ENCODE results near the gene PTPN21. TPM values are rescaled to one million over a fixed set of nuclear protein-coding genes. Genes with fewer than 3 reads are reported as not detected.
"Not testable (repeated sequence)": the region's sequence is repeated elsewhere in the genome, so short reads cannot be mapped to it uniquely, and the experiment has no call there.

PTPN21 gene
- total RNA-seq, 2 donors from 2014 or later: 0.50 to 0.53 TPM

DNA sequence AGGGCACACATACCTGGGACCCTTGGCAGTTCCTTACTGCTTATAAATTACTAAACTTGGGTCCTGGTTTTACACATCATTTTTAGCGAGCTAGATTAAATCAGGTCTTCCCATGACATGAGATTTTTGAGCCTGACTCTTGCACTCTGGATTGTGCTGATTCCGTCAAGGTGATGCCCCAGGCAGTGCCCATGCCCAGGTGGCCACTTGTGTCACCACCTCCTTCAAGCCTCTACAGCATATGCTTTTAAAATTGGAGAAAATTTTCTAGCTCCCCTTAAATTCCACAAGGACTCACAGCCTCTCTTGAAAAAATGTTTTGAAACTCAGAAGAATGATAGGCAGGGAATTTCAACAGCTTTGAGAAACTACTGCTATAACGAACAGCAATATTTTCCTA, 9.6 kb downstream of the PTPN21 start:
- no peak for DNase-seq (ENCODE audit: low spot score)
- Mint-ChIP-seq H3K4me1 (ENCODE audit: low read depth in 2 of 2) (no peaks in the 10 kb centered on the region), H3K27me3 (peaks cover 14 to 18% of the 10 kb centered on the region in 2 donors), H3K36me3 (no peaks in the 10 kb centered on the region), H3K9me3 (no peaks in the 10 kb centered on the region), H3K27ac (no peak overlapping the region), H3K4me3 (no peak overlapping the region)
- ATAC-seq: no peak

DNA sequence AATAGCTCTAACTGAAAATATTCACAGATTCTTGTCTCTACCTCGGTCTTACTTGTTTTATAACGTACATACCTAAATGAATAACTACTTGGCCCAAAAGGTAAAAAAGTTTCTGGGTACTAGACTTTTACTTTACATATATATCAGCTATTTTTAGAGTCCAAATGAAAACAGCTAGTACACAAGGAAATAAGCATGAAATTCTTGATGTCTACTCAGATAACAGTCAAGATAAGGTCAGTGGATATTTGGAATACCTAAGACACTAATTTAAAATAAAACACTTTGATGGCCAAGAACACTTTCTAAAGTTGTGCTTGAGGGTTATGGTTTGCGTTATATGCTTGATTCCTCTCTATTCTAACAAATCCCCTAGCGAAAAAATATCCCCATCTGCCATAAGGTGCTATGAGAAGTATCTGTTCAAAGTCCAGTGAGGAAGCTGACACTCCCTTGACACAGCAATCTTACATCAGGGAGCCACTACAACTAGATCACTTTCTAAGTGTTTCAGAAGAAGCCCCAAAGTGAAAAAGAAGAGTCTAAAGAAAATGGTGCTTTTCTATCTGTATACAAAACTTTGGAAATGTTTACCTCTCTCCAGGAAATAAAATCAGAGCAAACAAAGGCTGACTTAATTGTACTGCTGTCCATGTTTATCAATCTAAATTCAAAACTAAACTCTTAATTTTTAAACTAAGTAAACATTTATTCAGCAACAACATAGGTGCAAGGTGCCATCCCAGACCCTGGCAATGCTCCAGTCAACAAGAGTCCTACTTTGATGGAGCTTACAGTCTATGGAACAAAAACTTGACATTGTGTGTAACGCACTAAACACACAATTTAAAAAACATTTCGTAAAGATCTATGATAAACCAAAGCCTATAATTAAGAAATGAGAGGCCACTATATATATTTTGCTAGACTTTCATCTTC, 11.7 kb downstream of the PTPN21 start:
- DNase-seq (ENCODE audit: low spot score) (no peak), ATAC-seq (no peak)
- peaks cover 17 to 20% of the 10 kb centered on the region in 2 donors for H3K27me3 Mint-ChIP-seq
- H3K27ac Mint-ChIP-seq: no peak overlapping the region
- H3K4me1 Mint-ChIP-seq (ENCODE audit: low read depth in 2 of 2): no peaks in the 10 kb centered on the region
- H3K36me3 Mint-ChIP-seq: no peaks in the 10 kb centered on the region
- no peaks in the 10 kb centered on the region for H3K9me3 Mint-ChIP-seq
- no peak overlapping the region for H3K4me3 Mint-ChIP-seq

DNA sequence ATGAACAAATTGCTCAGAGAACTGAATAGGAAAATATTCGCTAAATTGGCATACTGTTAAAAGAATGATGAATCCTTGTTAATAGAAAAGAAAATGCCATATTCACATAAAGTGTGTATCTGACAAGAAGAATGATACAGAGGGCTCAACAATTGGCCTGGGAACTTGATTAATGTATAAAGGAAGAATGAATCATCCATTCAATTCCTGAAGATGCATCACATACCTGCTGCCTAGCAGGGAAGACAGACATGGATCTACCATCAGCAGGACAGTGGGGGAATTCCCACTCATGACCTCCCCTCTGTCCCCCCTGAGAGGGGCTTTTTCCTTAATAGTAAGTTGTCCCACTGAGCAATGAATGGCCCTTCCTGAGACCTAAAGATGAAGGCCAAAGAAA, 13.5 kb downstream of the PTPN21 start:
- no peak overlapping the region for H3K27ac Mint-ChIP-seq
- peaks cover 13 to 30% of the 10 kb centered on the region in 2 donors for H3K27me3 Mint-ChIP-seq
- H3K36me3 Mint-ChIP-seq: no peaks in the 10 kb centered on the region
- H3K9me3 Mint-ChIP-seq: no peaks in the 10 kb centered on the region
- ATAC-seq (no peak), DNase-seq (ENCODE audit: low spot score) (no peak)
- H3K4me1 Mint-ChIP-seq (ENCODE audit: low read depth in 2 of 2): no peaks in the 10 kb centered on the region
- H3K4me3 Mint-ChIP-seq: no peak overlapping the region

DNA sequence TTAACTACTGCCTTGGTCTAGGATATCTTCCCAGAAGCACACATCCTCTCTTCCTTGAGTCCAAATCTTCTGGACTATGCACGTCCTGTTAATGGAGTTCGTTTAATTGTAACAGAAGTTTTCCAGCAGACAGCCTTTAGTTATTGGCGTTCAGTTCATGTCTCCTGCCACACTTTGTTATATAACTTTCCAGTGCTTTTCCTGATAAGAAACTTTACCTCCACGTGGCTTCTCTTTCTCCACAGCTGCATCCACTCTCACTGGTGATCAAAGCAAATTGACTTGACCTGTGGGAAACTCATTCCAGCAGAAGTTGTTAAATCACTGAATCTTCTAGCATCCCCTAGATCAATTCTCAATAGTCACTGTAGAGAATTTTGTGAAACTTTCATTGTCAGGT, 19.0 kb downstream of the PTPN21 start:
- Mint-ChIP-seq H3K4me3 (no peak overlapping the region), H3K27me3 (peaks cover 3 to 31% of the 10 kb centered on the region in 2 donors), H3K36me3 (no peaks in the 10 kb centered on the region), H3K27ac (no peak overlapping the region), H3K9me3 (no peaks in the 10 kb centered on the region), H3K4me1 (ENCODE audit: low read depth in 2 of 2) (no peaks in the 10 kb centered on the region)
- no peak for DNase-seq (ENCODE audit: low spot score)
- ATAC-seq: no peak

DNA sequence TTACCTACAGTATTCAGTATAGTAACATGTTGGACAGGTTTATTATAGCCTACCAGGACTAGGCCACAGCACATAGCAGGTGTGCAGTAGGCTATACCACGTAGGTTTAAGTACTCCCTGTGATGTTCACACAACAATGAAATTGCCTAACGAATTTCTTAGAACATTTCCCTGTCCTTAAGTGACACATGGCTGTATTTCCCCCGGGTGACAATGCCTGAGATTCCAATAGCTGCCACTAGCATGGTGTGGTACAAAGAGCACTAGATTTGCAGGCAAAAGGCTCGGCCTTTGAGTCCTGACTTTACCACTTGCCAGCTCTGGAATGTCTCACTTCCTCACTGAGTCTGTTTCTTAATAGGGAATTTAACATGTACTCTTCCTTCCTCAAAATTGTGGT, 19.7 kb downstream of the PTPN21 start:
- Mint-ChIP-seq H3K9me3 (no peaks in the 10 kb centered on the region), H3K27ac (no peak overlapping the region), H3K27me3 (peaks cover 8 to 37% of the 10 kb centered on the region in 2 donors), H3K4me3 (no peak overlapping the region), H3K36me3 (peaks cover 4% of the 10 kb centered on the region), H3K4me1 (ENCODE audit: low read depth in 2 of 2) (no peaks in the 10 kb centered on the region)
- ATAC-seq (no peak), DNase-seq (ENCODE audit: low spot score) (no peak)

DNA sequence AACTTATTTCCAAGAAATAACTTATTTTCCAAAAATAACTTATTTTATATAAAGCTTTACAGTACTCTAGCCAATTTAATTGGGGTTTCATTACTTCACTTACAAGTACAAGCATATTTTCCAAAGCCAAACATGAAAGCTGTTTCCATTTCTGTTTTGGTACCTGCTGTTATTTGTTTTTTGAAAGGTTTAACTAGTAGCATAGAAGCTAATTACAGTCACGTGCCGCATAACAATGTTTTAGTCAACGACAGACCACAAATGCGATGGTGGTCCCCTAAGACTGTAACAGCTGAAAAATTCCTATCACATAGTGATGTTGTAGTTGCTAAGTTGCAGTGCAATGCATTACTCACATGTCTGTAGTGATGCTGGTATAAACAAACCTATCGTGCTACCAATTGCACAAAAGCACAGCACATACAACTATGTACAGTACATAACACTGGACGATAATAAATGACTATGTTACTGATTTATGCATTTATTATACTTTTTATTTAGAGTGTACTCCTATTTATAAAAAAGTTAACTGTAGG, 21.7 kb downstream of the PTPN21 start:
- DNase-seq (ENCODE audit: low spot score) (no peak), ATAC-seq (no peak)
- H3K9me3 Mint-ChIP-seq: peaks cover 9% of the 10 kb centered on the region
- H3K4me3 Mint-ChIP-seq: no peak overlapping the region
- H3K27me3 Mint-ChIP-seq: peaks cover 15 to 49% of the 10 kb centered on the region in 2 donors
- H3K27ac Mint-ChIP-seq: no peak overlapping the region
- H3K36me3 Mint-ChIP-seq: peaks cover 18% of the 10 kb centered on the region
- H3K4me1 Mint-ChIP-seq (ENCODE audit: low read depth in 2 of 2): no peaks in the 10 kb centered on the region

DNA sequence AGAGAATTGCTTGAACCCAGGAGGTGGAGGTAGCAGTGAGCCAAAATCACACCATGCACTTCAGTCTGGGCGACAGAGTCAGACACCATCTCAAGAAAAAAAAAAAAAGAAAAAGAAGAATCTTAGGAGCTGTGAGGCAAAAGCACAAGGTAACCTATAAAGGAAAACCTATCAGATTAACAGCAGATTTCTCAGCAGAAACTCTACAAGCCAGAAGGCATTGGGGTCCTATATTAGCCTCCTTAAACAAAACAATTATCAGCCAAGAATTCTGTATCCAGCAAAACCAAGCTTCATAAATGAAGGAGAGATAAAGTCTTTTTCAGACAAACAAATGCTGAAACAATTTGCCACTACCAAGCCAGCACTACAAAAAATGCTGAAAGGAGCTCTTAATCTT, 24.9 kb downstream of the PTPN21 start:
- not testable (repeated sequence) for H3K4me3 Mint-ChIP-seq; H3K4me1 Mint-ChIP-seq (ENCODE audit: low read depth in 2 of 2); H3K27ac Mint-ChIP-seq; ATAC-seq; H3K9me3 Mint-ChIP-seq; DNase-seq (ENCODE audit: low spot score)
- peaks cover 31 to 48% of the 10 kb centered on the region in 2 donors for H3K27me3 Mint-ChIP-seq
- H3K36me3 Mint-ChIP-seq: peaks cover 18% of the 10 kb centered on the region

DNA sequence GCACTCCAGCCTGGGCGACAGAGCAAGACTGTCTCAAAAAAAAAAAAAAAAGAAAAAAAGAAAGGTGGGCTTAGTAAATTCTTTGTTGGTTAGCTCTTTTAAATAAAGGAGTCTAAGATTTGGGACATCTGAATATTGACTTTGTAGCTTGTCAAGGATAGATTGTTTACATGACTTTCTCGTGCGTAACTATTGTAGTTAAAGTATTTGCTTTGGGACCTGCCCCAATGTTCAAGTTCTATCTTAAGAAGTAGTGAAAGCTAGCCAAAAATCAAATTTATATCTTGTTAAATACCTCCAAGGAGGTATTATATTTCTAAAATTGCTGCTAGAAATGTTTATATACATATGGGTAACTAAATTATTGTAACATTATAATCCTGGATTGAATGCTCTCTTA, 32.4 kb downstream of the PTPN21 start:
- H3K4me3 Mint-ChIP-seq: no peak overlapping the region
- H3K9me3 Mint-ChIP-seq: no peaks in the 10 kb centered on the region
- H3K27ac Mint-ChIP-seq: no peak overlapping the region
- no peak for DNase-seq (ENCODE audit: low spot score)
- ATAC-seq: no peak
- H3K4me1 Mint-ChIP-seq (ENCODE audit: low read depth in 2 of 2): no peaks in the 10 kb centered on the region
- H3K36me3 Mint-ChIP-seq: no peaks in the 10 kb centered on the region
- peaks cover 19 to 27% of the 10 kb centered on the region in 2 donors for H3K27me3 Mint-ChIP-seq

DNA sequence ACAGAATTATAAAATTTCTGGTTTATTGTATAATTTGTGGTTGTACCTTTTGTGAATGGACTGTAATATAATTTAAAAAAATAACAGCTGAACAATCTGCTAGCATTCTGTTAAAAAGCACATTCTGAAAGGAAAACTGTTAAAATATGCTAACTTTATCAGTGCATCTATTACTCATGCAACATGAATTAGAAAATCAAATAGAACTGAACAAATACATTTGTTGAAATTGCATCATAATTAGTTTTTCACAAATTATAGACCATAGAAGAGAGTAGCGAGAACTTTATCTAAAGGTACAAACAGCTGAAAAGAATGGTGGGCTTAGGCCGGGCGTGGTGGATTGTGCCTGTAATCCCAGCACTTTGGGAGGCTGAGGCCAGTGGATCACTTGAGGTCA, 33.0 kb downstream of the PTPN21 start:
- no peak for DNase-seq (ENCODE audit: low spot score)
- H3K9me3 Mint-ChIP-seq: no peaks in the 10 kb centered on the region
- H3K36me3 Mint-ChIP-seq: no peaks in the 10 kb centered on the region

DNA sequence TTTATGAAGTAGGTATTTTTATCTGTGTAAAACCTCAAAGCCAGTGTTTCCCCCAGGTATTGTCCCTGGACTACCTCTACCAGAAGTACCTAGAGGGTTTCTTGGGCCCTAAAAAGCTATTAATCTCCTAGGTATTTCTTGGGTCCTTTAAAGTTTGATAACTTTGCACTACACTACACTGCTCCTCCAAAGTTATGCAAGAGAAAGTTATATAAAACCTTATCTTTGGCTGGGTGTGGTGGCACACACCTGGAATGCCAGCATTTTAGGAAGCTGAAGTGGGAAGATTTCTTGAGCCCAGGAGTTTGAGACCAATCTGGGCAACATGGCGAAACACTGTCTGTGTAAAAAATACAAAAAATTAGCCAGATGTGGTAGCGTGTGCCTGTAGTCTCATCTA, 34.9 kb downstream of the PTPN21 start:
- Mint-ChIP-seq H3K4me3 (no peak overlapping the region), H3K4me1 (ENCODE audit: low read depth in 2 of 2) (peaks cover 0 to 7% of the 10 kb centered on the region in 2 donors), H3K36me3 (no peaks in the 10 kb centered on the region), H3K9me3 (no peaks in the 10 kb centered on the region), H3K27ac (no peak overlapping the region), H3K27me3 (peaks cover 20 to 40% of the 10 kb centered on the region in 2 donors)
- ATAC-seq: no peak
- no peak for DNase-seq (ENCODE audit: low spot score)

More for the DNA sequence above, 33.0 kb downstream of the PTPN21 start:
- Mint-ChIP-seq H3K27ac (no peak overlapping the region), H3K27me3 (peaks cover 16 to 31% of the 10 kb centered on the region in 2 donors), H3K4me1 (ENCODE audit: low read depth in 2 of 2) (peaks cover 0 to 4% of the 10 kb centered on the region in 2 donors), H3K4me3 (no peak overlapping the region)
- ATAC-seq: no peak

DNA sequence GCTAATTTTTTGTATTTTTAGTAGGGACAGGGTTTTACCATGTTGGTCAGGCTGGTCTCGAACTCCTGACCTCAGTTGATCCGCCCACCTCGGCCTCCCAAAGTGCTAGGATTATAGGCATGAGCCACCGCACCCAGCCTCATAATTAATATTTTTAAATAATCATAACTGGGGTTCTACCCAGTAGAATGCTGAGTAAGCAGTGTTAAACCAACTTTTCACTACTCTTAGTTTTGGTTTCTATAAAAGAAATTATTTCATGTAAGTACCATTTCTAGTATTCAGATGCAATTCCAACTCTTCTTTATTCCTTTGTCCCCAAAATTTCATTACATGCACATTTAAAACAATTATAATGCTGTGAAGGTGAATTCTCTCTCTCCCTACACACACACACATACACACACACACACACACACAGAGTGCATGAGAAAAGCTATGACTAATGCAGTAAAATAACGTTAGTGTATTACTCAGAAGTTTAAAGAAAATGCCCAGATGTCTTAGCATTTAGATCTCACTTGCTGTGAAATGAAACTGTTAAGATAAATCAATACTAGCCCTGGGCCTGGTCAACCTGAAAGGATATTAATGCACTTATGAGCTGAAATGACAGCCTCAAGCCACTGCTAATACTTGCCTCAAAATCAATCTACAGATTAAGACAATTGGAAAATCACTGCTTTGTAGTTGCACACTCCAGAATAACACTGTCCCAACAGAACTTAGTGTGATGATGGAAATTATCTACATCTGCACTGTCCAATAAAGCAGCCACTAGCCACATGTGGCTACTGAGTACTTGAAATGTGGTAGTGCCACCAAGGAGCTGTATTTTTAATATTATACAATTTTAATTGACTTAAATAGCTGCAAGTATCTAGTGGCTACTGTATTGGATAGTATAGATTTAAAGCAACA, 36.0 kb downstream of the PTPN21 start:
- Mint-ChIP-seq H3K36me3 (no peaks in the 10 kb centered on the region), H3K27ac (no peak overlapping the region), H3K4me3 (no peak overlapping the region), H3K4me1 (ENCODE audit: low read depth in 2 of 2) (peaks cover 0 to 7% of the 10 kb centered on the region in 2 donors), H3K27me3 (peaks cover 20 to 43% of the 10 kb centered on the region in 2 donors), H3K9me3 (no peaks in the 10 kb centered on the region)
- no peak for DNase-seq (ENCODE audit: low spot score)
- no peak for ATAC-seq

DNA sequence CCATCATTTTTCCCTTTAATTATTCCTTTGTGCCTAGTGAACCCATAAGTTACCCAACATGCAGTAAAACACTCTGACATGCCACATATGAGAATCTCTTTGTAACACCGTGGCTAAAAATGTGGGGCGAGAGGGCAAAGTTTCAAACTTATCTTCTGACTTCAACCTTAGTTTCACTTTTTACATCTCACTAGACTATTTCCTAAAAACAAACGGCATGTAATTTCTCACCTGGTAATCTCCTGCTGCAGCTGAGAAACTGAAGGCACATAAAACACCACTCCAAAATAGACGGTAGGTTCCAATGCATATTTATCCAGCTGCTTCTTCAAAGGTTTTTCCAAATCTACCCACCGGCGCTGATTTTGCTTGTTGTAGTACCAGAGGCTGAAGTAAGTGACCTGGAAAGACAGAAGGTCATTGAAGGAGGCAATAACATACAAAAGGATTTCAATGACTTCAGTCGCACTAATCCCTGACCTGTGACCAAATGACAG, 37.9 kb downstream of the PTPN21 start:
- Mint-ChIP-seq H3K4me1 (ENCODE audit: low read depth in 2 of 2) (peaks cover 0 to 7% of the 10 kb centered on the region in 2 donors), H3K4me3 (peak overlapping the region; percentile 26), H3K27me3 (peaks cover 11 to 27% of the 10 kb centered on the region in 2 donors), H3K27ac (no peak overlapping the region), H3K36me3 (no peaks in the 10 kb centered on the region), H3K9me3 (no peaks in the 10 kb centered on the region)
- no peak for ATAC-seq
- no peak for DNase-seq (ENCODE audit: low spot score)

DNA sequence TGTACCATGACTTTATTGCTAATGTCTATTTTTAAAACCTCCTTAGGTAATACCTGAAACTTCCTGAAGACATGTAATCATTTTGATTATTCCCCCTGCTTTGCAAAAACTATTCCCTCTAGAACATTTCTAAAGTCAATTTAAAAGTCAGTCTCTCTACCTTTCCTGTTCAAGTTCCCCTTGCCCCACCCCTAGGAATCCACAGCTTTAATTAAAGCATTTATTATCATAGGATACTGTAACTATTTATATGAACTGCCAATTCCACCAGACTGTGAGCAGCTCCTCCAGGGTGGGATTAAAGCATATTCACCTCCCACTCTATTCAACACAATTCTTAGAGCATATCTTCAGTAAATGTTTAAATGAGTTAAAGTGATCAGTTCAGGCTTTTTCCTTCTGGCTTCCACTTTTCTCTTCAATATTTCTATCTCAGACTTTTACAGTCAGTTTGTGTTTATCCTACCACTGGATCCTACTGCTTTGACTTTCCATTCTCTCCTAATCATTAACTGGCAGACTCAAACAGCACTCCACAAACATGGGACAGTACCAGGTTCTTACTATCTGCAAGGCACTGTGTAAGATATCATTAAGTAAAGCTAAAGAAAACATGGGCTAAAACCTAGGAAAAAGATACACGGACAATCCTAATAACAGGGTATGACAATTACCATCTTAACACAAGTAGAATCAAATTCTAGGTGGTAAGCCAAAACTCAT, 39.1 kb downstream of the PTPN21 start:
- Mint-ChIP-seq H3K27me3 (peaks cover 12 to 28% of the 10 kb centered on the region in 2 donors), H3K4me3 (no peak overlapping the region), H3K36me3 (no peaks in the 10 kb centered on the region), H3K4me1 (ENCODE audit: low read depth in 2 of 2) (peaks cover 0 to 7% of the 10 kb centered on the region in 2 donors), H3K27ac (no peak overlapping the region), H3K9me3 (no peaks in the 10 kb centered on the region)
- no peak for DNase-seq (ENCODE audit: low spot score)
- no peak for ATAC-seq

All from natural killer cell treated with Interleukin-12 subunit alpha and Interleukin-12 subunit beta and Interleukin-15 and Interleukin-18, amount 100 ng/mL, for 72 hours (primary cell).